HG03280 (cell line): ENCODE measurements around the gene MLIP.

Experiments
- ATAC-seq: cut with Tn5 transposase; IDR thresholded peaks from one replicate; pipeline ENCODE4 v1.9.1; 2021; ENCODE audit warnings: mild to moderate bottlenecking, moderate library complexity; ENCODE audit not compliant: unreplicated experiment

The MLIP gene

DNA sequence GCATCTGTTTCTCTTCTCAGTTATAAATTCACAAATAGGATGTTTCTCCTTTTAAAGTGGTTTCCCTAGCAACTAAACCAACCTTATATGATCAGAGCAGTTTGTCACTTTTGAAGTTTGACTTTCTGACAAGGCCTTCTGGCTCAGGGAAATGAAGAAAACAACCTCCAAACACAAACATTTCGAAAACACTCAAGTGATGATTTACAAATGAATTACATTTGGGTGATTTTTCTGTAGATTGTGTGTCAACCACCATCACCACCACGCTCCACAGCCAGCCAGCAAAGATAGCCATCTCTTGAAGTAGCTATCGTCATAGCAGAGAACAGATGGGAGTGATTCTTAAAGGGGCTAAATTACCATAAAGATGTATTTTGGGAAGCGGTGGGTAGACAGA, 16.5 kb upstream of the MLIP start:
- no peak for ATAC-seq

DNA sequence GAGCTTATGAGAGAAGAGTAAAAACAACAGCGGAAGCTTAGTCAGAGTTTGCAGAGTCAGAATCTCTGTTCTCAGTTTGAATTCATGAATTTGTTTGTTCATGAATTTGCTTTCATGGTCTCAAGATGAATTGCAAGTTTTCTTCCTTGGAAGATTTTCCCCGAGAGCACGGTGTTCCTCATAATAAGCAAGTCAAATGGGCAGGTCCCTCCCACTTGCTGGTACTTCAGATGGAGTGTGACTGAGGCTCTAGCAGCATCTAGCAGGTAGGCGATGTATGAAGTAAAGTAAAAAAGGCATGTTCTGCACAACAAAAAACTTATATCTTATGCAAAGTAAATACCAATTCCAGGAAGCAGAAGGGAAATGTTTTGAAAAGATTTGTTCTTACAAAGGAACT, 15.5 kb upstream of the MLIP start:
- ATAC-seq, result no peak

DNA sequence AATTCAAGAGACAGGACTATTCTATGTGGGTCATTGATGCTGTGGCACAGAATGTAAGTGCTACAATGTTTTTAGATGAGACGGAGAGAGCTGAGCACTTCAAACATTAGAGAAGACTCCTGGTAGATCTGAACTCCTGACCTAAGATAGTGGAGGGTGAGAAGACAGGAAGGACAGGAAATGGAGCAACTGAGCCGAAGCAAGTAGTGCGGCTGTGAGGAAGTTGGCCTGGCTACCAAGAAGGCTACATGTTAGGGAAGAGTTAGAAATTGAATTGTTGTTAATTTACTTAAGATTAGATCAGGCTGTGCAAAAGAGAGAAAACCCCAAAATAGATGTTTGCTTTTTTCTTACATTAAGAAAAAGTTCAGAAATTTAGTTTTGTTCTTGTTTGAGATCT, 14.4 kb upstream of the MLIP start:
- no peak for ATAC-seq

DNA sequence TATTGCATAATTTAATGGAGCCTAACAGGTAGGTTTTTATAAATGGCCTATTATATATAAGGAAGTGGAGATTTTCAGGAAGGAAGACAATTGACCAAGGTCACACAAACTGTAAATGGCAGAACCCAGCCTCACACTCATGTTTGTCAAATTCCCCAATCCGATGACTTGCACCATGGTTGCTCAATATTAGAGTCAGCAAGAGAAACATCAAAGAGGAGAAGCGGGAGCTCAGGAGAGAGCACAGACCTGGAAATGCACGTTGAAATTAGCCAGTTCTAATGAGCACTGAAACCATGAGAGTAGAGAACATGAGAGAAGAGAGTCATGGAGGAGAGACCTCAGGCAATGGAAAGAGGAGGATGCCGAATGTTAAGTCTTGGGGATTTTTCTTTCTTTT, 13.5 kb upstream of the MLIP start:
- no peak for ATAC-seq

DNA sequence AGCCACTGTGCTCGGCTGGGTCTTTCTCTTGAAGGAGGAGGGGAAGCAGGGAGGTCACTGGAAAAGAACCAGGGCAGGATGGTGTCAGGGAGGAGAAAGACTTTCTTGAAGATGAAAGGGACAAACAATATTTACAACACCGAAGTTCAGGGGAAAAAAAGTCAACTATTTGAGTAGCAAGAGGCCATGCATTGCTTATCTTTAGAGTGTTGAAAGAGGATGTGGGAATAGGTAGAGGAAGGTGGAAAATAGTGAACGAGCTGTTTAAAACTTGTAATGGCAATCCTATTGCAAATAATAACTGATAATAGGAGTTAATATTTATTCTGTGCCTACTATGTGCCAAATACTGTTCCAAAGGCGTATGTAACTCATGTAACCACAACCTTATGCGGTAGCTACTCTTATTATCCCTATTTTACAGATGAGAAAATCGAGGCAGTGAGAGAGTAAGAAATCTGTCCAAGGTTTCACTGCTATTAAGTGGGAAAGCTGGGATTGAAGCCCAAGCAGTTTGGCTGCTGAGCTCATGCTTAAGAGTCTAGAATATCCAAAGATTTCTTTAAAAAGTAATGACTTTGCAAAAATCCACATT, 12.7 kb upstream of the MLIP start:
- no peak for ATAC-seq

DNA sequence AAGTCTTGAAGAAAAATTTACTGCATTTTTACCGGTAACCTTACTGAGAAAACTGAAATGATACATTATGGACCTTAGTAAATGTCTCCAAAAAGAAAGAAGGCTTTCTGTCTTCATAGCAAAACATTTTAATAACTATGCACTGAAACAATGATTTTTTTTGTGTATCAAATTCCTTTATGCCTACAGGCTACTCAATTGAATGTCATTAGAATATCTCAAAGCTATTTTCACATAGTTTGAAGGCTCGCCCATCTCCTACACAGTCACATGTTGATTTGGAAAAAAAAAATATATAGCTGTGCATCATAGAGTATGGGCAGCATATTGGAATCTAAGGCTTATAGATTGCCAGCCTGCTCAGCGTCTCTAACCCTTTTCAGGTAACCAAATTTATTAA, 12.0 kb upstream of the MLIP start:
- ATAC-seq, result no peak

DNA sequence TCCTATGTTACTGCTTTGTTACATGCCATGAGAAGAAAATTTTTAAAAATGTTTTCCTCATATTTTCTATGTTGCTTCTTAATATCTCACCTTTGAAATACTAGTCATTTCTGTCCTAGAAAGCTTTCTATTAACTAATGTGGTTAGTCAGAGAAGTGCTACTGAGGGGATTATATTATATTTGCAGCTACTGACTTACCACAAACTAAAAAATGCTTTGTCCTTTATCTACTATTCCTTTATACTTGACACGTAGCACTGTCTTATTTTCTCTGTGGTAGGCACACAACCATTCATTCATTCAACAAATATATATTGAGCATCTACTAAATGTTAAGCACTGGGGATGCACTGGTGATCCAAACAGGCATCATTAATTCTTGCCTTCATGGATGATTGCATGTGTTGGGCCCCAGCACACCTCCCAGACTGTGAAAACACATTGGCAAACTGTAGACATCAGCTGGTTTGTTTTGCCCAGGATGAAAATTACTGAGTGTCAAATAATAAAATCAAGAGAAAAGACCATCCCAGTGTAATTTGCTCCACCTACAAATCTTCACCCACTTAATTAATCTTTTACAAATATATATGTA, 10.7 kb upstream of the MLIP start:
- no peak for ATAC-seq

DNA sequence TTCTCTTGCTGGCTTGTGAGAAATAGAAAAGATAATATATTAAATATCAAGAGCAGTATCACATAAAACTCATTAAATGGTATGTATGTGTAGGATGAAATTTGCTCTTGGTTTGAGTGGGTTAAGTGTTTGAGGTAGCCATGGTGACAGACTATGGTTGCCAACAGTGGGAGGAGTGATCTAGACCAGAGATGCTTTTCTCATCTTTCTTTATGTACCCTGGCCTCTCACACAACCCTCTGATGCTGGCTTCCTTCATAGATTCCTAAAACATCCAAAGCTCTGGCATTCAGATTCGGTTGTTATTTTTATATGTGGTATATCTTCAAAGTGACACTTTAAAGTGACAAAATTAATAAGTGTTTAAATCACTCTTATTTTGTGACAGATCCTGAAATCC, 9.0 kb upstream of the MLIP start:
- ATAC-seq, result no peak

DNA sequence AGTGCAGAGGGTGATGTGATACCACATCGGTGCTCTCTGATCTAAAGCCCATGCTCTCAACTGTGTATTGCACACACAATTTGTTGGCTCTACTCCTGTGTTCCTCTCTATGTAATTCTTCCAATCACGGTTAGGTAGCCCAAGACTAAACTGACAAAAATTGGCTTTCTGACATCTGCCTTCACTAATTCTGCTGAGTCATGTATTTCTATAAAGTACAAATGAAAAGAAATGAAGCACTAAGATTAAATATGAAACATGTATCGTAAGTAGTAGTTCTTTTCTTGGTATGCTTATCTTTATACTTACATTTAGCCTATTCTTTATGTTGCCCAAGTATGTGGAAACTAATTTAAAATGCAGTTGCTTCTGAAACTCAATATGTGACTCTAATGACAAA, 7.7 kb upstream of the MLIP start:
- ATAC-seq, result no peak

DNA sequence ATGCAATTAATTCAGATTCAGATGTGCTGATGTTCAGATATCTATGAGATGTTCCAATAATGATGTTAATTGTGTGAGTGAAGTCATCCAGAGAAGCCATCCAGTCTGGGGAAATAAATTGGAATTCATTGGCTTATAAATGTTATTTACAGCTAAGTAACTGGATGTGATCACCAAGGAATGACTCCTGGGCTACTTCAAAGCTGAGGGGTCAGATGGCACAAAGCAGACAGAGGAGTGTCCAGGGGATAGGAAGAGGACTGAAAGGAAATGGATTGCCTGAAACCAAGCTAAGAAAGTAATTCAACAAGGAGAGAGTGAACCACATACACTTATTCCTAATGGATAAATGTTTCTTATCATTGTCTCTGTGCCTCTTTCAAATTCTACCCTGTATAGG, 4.5 kb upstream of the MLIP start:
- no peak for ATAC-seq

DNA sequence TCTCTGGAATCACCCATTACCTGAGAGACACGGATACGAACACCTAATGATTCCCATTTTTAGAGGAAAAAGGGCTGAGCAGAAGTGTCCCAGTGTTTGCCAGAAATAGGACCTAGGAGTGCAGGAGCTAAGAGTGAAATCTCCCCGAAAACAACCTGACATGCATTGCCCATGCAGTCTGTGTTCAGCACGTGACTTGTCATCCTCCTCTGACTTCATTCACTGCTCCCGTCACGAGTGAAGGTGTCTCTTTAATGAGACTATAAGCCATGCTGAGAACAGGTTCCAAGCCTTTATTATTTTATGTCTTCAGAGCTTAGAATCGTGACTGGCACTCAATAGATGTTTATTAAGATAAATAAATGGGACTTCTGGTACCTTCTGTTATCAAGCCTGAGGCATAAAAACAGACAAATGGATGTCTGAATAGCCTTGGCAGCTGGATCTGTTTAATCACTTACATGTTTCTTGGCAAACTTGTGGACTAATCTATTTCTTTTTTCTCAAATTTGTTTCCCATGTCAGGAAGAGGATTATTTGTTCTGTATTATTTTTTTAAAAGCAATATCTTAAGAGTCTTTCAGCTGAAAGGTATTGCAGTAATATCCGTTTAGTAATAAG, 3.7 kb upstream of the MLIP start:
- ATAC-seq, result no peak

DNA sequence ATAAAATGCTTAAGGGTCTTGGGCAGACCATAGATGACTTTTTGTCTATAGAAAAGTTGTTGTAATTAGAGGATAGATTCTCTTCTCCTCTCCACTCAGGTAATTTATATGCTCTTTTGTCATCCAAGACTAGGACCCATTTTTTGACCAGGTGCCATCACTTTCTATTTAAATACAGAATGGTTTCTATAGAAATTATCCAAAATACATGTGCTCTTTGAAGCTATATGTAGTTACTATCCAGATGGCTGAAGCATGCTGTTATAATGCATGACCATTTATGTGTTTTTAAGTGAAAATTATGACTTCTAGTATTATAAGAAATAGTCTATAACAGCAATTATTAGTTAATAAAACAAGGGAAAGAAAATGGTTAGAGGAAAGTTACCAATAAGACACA, 3.0 kb upstream of the MLIP start:
- ATAC-seq, result no peak

DNA sequence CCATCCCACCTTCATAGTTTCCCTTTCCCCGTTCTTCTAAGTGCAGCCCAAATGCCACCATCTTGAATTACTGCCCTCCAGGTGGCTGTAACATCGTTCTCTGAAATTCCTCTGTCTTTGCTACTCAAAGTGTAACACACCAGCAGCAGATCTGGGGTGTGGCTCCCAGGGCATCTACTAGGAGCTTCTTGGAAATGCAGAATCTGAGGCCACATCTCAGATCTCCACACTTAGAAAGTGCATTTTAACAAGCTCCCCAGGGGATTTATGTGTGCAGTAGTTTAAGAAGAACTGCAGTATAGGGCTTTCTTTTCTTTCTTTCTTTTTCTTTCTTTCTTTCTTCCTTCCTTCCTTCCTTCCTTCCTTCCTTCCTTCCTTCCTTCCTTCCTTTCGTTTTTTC, 1.7 kb upstream of the MLIP start:
- ATAC-seq, result no peak

DNA sequence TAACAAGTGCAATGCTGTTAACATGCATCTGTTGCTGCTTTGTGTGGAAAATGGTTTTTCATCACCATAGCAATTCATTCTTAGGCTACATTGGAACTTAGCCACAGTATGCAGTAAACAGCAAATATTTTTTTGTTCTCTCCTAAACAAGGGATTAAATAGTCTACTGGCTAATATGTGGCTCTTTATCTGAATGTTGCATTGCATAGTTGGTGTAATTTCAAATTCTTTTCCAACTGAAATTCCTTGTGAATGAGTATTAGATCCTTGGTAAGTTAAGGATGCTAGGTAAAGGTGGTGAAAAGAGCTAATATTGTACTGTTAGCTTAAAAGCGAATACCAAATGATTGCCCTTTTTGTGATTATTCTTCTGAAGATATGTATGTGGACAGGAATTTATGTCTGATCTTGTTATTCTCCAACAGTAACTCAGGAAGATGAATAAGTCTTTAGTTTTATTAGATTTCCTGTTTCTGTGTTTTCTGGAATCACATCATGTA, 958 bp downstream of the MLIP start:
- no peak for ATAC-seq

DNA sequence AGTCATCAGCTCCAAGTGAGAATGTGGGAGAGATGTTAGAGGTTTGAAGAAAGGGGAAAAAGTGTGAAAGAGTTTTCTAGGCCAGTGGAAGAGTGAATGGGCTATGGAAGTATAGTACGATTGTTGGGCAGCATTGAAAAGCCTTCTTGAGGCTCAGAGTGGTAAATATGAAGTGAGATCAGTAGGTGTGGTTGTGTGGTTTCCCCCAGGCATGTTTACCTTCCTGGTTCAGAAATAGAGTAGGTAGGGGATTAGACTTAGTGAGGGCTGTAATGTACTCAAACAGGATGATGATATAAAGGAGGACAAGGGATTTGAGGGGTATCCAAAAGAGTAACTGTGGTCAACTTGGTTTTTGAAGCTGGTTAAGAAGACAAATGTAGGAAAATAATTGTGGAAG, 3.7 kb downstream of the MLIP start:
- ATAC-seq, result no peak

DNA sequence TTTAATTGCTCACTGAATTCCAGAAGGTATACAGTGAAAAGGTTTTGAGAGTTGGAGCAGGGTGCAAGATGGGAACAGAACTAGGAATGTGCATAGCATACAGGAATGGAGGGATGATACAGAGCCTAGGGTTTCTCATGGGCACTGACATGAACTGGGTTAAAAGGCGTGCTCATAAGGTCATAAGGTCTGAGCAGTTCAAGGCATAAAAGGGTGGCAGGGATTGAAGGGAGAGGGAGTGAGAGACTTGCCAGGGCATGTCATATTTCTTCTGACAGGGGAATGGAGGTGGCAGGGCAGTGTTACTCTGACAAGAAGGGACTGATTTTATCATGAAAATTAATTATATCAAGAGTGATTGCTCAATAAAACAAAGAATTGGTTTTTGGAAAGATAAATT, 4.7 kb downstream of the MLIP start:
- no peak for ATAC-seq

DNA sequence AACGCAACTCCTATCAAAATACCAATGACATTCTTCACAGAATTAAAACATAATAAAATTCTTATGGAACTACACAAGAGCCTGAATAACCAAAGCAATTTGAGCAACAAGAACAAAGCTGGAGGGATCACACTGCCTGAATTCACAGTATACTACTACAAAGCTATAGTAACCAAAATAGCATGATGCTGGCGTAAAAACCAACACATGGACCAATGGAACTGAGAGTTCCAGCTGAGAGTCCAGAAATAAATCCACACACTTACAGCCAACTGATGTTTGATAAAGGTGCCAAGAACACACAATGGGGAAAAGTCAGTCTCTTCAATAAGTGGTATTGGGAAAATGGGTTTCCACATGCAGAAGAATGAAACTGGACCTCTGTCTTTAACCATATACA, 6.9 kb downstream of the MLIP start:
- no peak for ATAC-seq

DNA sequence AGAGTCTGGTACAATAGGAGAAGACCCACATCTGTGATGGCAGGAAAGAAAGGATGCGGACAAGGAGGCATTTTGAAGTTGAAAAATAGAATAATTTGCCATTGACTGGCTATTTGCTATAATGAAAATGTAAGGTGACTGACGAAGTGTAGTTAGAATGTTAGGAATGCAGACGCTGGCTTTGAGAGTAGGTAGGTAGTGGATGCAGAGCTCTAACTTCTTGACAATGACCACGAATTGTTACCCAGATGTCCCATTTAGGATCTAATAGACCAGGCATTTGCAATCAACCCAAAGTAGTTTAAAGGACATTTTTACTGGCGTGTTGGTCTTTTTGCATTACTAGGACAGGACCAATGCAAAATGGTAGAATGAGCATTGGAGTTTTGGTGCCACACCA, 14.2 kb downstream of the MLIP start:
- ATAC-seq, result no peak

DNA sequence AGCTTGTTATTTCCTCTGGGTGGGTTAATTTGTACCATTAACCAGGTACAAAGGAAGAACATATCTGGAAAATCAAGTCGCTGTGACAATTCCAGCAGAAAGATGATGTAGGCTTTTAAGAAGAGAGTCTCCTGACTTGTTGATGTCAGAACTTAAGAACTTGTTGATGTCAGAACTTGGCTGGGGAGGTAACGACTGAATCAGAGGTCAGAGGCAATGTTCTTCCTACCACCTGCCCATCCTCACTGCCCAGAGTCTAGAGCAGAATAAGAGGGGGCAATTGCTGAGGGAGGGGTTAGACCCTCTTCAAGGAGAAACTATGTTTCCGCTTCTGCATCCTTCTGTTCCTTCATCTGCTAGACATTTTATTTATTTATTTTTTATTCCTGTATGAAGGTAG, 18.9 kb downstream of the MLIP start:
- no peak for ATAC-seq

DNA sequence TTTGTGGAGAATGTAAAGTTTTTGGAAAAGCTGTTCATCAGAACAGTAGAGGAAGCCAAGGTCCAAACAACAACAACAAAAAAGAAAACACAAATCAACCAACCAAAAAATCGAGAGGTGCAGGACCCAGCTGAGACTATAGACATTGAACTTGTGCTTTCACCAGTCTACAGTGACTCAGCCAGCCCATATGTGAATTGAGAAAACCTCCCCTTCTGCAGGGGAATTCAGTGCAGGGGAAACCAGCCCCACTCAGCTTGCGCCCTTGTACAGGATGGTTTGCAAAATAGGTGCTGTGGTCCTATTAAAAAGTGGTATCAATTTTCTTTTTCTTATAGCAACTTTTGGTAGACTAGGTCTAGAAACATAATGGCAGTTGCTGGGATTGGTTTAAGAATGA, 21.3 kb downstream of the MLIP start:
- ATAC-seq, result no peak

DNA sequence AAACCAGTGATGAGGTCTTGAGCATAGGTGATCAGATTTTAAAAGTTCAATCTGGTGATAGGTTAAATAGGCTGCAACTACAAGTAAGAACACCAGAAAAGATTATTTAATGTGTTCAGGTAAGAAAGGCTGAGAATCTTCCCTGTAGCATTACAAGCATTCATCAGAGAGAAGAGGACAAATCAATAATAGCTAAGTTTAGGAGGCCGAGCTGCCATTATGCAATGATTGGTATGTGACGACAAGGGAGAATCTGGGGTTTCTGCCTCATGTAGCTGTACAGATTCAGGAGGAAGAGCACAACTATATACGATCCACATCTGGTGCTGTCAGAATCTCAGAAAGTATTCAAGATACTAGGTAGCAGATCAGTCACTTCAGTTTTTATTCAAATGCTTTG, 21.9 kb downstream of the MLIP start:
- no peak for ATAC-seq

DNA sequence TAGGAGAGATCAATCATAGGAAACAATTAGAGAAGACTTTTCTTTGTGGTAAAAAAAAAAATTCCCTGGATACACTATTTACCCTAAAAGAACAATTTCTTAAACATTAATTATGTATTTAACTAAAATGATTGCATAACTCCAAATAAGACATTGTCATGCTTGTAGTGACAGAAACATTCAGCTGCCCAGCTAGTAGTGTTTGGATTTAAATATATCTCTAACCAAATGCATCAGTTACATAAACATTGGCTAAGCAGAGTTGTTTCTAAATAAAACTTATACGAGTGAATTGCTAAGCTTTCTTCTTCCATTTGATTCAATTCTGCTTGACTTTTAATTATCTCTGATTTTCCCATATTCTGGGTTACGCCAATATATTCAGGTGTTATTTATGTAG, 23.7 kb downstream of the MLIP start:
- ATAC-seq, result no peak
